DOHH2 (cell line): ENCODE measurements around the gene LCE5A.
"Not testable (repeated sequence)": the region's sequence is repeated elsewhere in the genome, so short reads cannot be mapped to it uniquely, and the experiment has no call there.

Source experiments
- EZH2phosphoT487 ChIP-seq: fragments of 200-600 bp; sonication (generic); IDR thresholded peaks from 2 replicates; pipeline ENCODE4 v1.6.1; 2017; ENCODE audit warnings: borderline replicate concordance, mild to moderate bottlenecking, antibody characterized with exemption, low read length, moderate library complexity, mixed read lengths
- TF ChIP-seq, protein P1 (sequence below): fragments of 200-600 bp; sonication (generic); IDR thresholded peaks from one replicate; pipeline ENCODE4 v1.5.1; 2014; ENCODE audit warnings: antibody characterized with exemption, mild to moderate bottlenecking, low read depth, low read length; ENCODE audit not compliant: poor library complexity, severe bottlenecking

DNA sequence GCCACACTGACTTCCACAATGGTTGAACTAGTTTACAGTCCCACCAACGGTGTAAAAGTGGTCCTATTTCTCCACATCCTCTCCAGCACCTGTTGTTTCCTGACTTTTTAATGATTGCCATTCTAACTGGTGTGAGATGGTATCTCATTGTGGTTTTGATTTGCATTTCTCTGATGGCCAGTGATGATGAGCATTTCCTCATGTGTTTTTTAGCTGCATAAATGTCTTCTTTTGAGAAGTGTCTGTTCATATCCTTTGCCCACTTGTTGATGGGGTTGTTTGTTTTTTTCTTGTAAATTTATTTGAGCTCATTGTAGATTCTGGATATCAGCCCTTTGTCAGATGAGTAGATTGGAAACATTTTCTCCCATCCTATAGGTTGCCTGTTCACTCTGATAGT lies 37.8 kb downstream of the LCE5A start:
- TF ChIP-seq, protein P1, sequence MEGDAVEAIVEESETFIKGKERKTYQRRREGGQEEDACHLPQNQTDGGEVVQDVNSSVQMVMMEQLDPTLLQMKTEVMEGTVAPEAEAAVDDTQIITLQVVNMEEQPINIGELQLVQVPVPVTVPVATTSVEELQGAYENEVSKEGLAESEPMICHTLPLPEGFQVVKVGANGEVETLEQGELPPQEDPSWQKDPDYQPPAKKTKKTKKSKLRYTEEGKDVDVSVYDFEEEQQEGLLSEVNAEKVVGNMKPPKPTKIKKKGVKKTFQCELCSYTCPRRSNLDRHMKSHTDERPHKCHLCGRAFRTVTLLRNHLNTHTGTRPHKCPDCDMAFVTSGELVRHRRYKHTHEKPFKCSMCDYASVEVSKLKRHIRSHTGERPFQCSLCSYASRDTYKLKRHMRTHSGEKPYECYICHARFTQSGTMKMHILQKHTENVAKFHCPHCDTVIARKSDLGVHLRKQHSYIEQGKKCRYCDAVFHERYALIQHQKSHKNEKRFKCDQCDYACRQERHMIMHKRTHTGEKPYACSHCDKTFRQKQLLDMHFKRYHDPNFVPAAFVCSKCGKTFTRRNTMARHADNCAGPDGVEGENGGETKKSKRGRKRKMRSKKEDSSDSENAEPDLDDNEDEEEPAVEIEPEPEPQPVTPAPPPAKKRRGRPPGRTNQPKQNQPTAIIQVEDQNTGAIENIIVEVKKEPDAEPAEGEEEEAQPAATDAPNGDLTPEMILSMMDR, result not testable (repeated sequence)
- TF ChIP-seq EZH2phosphoT487, result not testable (repeated sequence)
